GM10266 (cell line): Measurements from ENCODE around the gene ITIH3.
A peak's percentile ranks its signal among the peaks of the same experiment; 100 is the strongest.

Source experiments
- DNase-seq: peaks from one replicate; pipeline ENCODE4 v3.0.0; 2012; ENCODE audit errors: extremely low spot score
- CTCF ChIP-seq: IDR thresholded peaks from 2 replicates; pipeline ENCODE4 v1.5.1; 2012; ENCODE audit warnings: mild to moderate bottlenecking, low read depth; ENCODE audit not compliant: control insufficient read depth, insufficient read depth; ENCODE audit errors: missing control alignments

ITIH3 gene

GRCh38 chr3:52836986-52837385 lies 42.4 kb downstream of the ITIH3 start:
- TF ChIP-seq CTCF: no peak
- no peak for DNase-seq

GRCh38 chr3:52838561-52839267 lies 44.1 kb downstream of the ITIH3 start:
- no peak for TF ChIP-seq CTCF

GRCh38 chr3:52839268-52839575 lies 44.6 kb downstream of the ITIH3 start:
- TF ChIP-seq CTCF: no peak
- no peak for DNase-seq

More at GRCh38 chr3:52838561-52839267, 44.1 kb downstream of the ITIH3 start:
- no peak for DNase-seq

- DNase-seq: no peak
- TF ChIP-seq CTCF: no peak
These were observed 45.4 kb downstream of the ITIH3 start for GRCh38 chr3:52839892-52840545.

GRCh38 chr3:52841211-52841980 lies 46.8 kb downstream of the ITIH3 start:
- no peak for TF ChIP-seq CTCF
- peak; percentile 34 for DNase-seq

GRCh38 chr3:52841981-52842340 lies 47.4 kb downstream of the ITIH3 start:
- no peak for TF ChIP-seq CTCF
- DNase-seq: no peak

- no peak for TF ChIP-seq CTCF
- no peak for DNase-seq
These were observed 47.8 kb downstream of the ITIH3 start for GRCh38 chr3:52842424-52842823.
